T-helper 22 cell (primary cell): ENCODE results near the gene MMRN2.

Experiments used
- DNase-seq: peaks from one replicate; pipeline ENCODE4 v3.0.0-alpha.2; 2020; ENCODE audit warnings: low read depth

MMRN2 gene

GRCh38 chr10:86970162-86970981, 13.0 kb upstream of the MMRN2 start:
- no peak for DNase-seq

DNA sequence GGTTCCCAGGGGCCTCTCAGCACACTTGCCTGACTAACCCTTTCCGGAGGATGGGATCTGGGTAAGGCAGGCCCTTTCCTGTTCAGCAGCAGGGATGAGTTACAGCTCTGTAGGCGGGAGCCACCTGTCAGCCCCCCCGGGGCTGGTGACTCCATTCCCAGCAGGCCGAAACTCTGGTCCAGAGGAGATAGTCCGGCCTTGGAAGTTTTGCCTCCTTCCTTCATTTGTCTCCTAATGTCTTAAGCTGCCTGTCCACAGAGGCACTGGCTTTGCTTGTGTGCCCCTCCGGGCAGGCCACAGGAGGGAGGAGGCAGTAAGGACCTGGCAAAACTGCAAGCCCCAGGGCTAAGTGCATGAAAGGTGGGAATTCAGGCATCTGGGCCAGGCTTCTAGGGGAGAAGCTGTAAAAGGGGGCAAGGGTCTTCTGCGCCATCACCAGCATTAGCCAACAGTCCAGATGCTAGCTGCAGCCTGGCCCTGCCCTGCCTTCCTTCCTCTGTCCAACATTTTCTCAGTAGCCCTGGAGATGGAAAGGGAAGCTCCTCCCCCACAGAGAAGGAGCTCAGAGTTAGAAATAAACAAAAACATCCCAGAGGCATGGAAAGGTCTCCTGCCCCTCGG, 12.1 kb upstream of the MMRN2 start:
- DNase-seq: no peak

- DNase-seq: no peak
Measured at GRCh38 chr10:86968994-86969355, 11.6 kb upstream of the MMRN2 start.

DNA sequence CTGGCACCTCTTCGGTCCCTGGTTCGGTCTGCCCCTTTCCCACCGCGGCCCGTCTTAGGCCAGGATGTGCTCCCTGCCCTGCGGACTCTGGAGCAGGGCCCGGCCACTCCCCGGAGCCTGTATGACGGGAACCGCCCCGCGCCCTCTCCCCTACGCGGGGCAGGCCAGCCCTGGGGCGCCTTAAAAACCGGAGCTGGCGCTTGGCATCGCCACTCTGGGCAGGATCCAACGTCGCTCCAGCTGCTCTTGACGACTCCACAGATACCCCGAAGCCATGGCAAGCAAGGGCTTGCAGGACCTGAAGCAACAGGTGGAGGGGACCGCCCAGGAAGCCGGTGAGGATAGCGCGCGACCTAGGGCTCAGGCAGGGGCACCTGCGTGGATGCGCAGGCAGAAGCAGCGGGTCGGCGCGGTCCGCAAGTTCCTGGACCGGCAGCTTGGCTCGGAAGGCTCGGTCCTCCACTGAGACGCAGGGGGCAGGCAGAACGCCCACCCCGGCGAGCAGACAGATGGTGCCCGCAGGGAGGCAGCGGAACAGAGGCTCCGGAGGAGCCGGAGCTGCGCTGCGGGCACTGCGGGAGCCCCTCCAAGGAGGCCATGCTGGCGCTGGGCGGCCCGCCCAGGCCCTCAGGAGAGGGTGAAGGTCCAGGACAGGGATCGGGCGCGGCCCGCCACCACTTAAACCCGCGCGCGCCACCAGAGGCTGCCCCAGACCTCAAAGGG, 11.0 kb upstream of the MMRN2 start, which contains the start of gene ADIRF:
ADIRF (plus strand) TSS at position 212 of the 723 bp plus-strand sequence; CDS start at position 275, 63 bp downstream.
- DNase-seq: no peak

- no peak for DNase-seq
Measured at GRCh38 chr10:86967481-86967941, 10.1 kb upstream of the MMRN2 start.

- DNase-seq: no peak
Measured at GRCh38 chr10:86965986-86966654, 8.7 kb upstream of the MMRN2 start.

DNA sequence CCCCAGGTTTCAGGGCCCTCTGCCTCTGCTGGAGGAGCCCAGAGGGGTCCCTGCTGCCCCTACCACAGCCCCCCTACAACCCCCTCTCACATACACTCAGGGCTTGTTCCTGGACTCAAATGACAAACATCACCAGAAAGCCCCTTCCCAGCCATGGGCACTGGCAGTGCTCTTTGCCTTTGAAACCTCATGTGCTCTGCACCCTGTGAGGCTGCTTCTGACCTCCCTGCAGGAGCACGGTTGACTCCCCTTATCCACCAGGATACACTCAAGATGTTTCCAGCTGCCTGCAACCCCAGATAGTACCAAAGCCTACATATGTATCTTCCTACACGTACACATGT, 7.4 kb upstream of the MMRN2 start:
- no peak for DNase-seq

DNA sequence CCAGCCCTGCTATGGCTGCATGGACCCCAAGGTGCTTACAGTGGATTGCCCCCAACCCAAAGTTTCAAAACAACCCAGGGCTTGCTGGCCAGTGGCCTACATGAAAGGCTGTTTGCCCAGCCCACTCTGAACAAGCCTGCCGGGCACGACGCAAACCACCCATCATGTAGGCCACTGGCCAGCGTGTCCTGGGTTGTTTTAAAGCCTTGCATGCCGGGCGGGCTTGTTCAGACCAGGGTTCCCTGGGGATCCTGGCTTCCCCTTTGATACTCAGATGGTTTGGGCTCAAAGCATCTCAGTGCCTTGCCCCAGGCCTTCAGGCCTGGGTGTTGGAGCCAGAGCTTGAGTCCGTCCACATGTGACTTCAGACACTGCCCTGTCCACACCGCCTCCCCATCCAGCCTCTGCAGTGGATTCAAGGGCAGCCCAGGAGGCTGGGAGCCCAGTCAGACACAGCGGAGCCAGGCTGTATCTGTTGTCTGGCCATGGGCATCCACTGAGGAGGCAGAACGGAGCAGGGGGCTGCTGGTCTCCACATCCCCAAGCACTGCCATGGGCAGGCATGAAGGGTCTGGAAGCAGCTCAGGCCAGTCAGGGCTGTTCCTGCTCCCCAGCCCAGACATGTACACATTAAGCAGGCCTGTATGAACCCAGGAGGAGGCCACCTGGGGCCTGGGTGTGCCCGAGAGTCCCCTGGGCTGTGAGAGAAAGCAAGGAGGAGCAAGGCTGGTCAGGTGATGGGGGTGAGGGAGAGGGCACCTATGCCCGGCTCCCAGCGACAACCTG, 6.8 kb upstream of the MMRN2 start:
- no peak for DNase-seq

DNA sequence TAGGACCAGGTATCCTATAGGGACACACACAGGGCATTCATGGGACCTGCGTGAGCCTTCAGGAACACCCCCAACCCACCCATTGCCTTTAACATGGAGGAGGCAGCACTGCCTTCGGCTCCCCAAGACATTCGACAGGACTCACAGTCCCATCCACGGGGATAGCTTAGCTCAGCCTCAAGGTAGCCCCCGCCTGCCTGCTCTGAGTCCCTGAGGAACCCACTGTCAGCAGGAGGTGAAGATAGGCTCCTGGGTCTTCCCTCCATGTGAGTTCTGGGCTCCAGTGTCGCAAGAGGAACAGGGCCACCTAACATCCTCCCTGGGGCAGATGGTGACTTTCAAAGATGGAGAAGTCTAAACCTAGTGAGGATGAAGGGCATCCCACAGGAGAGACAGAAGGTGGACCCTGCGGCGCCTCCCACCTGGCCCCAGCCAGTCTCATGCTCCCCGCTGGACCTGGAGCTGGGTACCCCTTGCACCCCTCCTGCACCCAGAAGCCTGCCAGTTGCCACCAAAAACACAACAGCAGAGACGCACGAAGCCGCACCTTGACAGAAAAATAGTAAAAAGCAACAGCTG, 6.0 kb upstream of the MMRN2 start:
- DNase-seq: no peak

- no peak for DNase-seq
Measured at GRCh38 chr10:86962981-86963310, 5.5 kb upstream of the MMRN2 start.

- DNase-seq: no peak
Measured at GRCh38 chr10:86962136-86962980, 4.9 kb upstream of the MMRN2 start.

- no peak for DNase-seq
Measured at GRCh38 chr10:86961481-86962091, 4.2 kb upstream of the MMRN2 start.

- DNase-seq: no peak
Measured at GRCh38 chr10:86960863-86961434, 3.5 kb upstream of the MMRN2 start.

GRCh38 chr10:86960003-86960862, 2.8 kb upstream of the MMRN2 start:
- DNase-seq: no peak

GRCh38 chr10:86959737-86960002, 2.3 kb upstream of the MMRN2 start:
- DNase-seq: no peak

GRCh38 chr10:86958901-86959736, 1.7 kb upstream of the MMRN2 start:
- no peak for DNase-seq

DNA sequence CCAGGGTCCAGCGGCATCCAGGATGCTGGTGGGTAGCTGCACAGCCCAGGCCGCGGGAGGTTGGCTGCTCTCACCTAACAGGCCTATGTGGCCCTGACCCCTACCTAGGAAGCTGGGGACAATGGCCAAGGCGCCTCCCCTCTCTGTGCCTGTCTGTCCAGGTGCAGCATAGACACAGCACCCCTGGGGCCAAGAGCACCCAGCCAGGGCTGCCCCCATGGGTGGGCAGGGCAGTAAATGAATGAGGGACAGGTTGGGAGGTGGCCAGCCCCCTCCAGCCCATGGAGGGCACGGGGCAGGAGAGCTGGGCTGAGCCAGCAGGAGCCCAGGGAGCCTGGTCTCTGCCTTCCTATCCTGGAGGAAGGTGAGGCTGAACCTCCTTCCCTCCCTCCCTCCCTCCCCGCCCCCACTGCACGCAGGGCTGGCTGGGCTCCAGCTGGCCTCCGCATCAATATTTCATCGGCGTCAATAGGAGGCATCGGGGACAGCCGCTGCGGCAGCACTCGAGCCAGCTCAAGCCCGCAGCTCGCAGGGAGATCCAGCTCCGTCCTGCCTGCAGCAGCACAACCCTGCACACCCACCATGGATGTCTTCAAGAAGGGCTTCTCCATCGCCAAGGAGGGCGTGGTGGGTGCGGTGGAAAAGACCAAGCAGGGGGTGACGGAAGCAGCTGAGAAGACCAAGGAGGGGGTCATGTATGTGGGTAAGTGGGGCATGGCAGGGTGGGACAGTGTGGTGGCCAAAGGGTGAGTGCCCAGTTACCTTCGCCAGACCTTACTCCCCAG, 893 bp upstream of the MMRN2 start, which contains the start of gene SNCG:
SNCG (plus strand) TSS at position 484 of the 785 bp plus-strand sequence; CDS start at position 583, 99 bp downstream.
- DNase-seq: no peak
